Raji (cell line): ENCODE data around the gene RFX3.

Experiments
- POLR2A ChIP-seq: IDR thresholded peaks from 2 replicates; pipeline ENCODE4 v1.6.1; 2011; ENCODE audit warnings: low read depth, low read length, control low read depth; ENCODE audit not compliant: insufficient read depth

RFX3 gene

GRCh38 chr9:3525836-3526164 is at the start of gene RFX3:
RFX3 (minus strand) TSS chr9:3526001; CDS start chr9:3395588, 130,413 bp downstream.
- peak; percentile 30; the same call in 1 of the 2 replicates for TF ChIP-seq POLR2A

GRCh38 chr9:3571500-3571899 is 45.7 kb upstream of the RFX3 start:
- TF ChIP-seq POLR2A, result no peak

- TF ChIP-seq POLR2A, result no peak
Observed at GRCh38 chr9:3569529-3569928, 43.7 kb upstream of the RFX3 start.

GRCh38 chr9:3567988-3568387 is 42.2 kb upstream of the RFX3 start:
- TF ChIP-seq POLR2A, result no peak

GRCh38 chr9:3553076-3553765 is 27.4 kb upstream of the RFX3 start:
- no peak for TF ChIP-seq POLR2A

GRCh38 chr9:3549225-3549624 is 23.4 kb upstream of the RFX3 start:
- no peak for TF ChIP-seq POLR2A

GRCh38 chr9:3548648-3549047 is 22.8 kb upstream of the RFX3 start:
- no peak for TF ChIP-seq POLR2A

GRCh38 chr9:3541206-3541605 is 15.4 kb upstream of the RFX3 start:
- TF ChIP-seq POLR2A, result no peak

GRCh38 chr9:3534614-3535404 is 9.0 kb upstream of the RFX3 start:
- TF ChIP-seq POLR2A, result no peak

- no peak for TF ChIP-seq POLR2A
Observed at GRCh38 chr9:3532158-3532557, 6.4 kb upstream of the RFX3 start.

- TF ChIP-seq POLR2A, result no peak
Observed at GRCh38 chr9:3528451-3528850, 2.6 kb upstream of the RFX3 start.

GRCh38 chr9:3526997-3527940 is 1.5 kb upstream of the RFX3 start:
- no peak for TF ChIP-seq POLR2A

- peak; percentile 90 for TF ChIP-seq POLR2A
Observed at GRCh38 chr9:3526165-3526996, 580 bp upstream of the RFX3 start.

GRCh38 chr9:3525096-3525835 is 535 bp downstream of the RFX3 start:
- no peak for TF ChIP-seq POLR2A

GRCh38 chr9:3521966-3522365 is 3.8 kb downstream of the RFX3 start:
- no peak for TF ChIP-seq POLR2A

- no peak for TF ChIP-seq POLR2A
Observed at GRCh38 chr9:3520564-3520963, 5.2 kb downstream of the RFX3 start.
